Upper lobe of left lung (tissue), 6 donors: ENCODE measurements around the gene GLCE. TPM values are rescaled to one million over a fixed set of nuclear protein-coding genes. Genes with fewer than 3 reads are reported as not detected.

Experiments used
- ATAC-seq, 2 donors: fragments of 200-7000 bp; cut with Tn5 transposase; one replicate each; pipeline ENCODE4 v1.9.1; 2022; ENCODE audit warnings: mild to moderate bottlenecking in 2 of 2, moderate library complexity in 2 of 2; ENCODE audit not compliant: low FRiP score in 2 of 2
- DNase-seq, 2 donors: peaks; one replicate each; pipeline ENCODE4 v3.0.0-alpha.2; 2019 to 2020
- H3K27ac ChIP-seq, 4 donors: fragments of 200-600 bp; sonication (generic); one replicate each; pipeline ENCODE4 v1.5.1; 2016 to 2019
- H3K27me3 ChIP-seq, 4 donors: fragments of 200-600 bp; sonication (generic); one replicate each; pipeline ENCODE4 v1.5.1; 2017 to 2019
- H3K36me3 ChIP-seq, 4 donors: fragments of 200-600 bp; sonication (generic); one replicate each; pipeline ENCODE4 v1.5.1; 2016 to 2019
- H3K4me1 ChIP-seq, 4 donors: fragments of 200-600 bp; sonication (generic); one replicate each; pipeline ENCODE4 v1.5.1; 2018 to 2019
- H3K4me3 ChIP-seq, 4 donors: fragments of 200-600 bp; sonication (generic); one replicate each; pipeline ENCODE4 v1.5.1; 2017 to 2019; ENCODE audit warnings: mild to moderate bottlenecking in 2 of 4, moderate library complexity in 1 of 4
- H3K9me3 ChIP-seq, 4 donors: fragments of 200-600 bp; sonication (generic); one replicate each; pipeline ENCODE4 v1.5.1; 2018 to 2019
- EP300 ChIP-seq, 4 donors: sonication (generic); formaldehyde crosslinking; IDR thresholded peaks; one replicate each; pipeline ENCODE4 v1.5.1; 2017; ENCODE audit warnings: antibody characterized with exemption in 4 of 4, control low read depth in 2 of 4
- POLR2A ChIP-seq, 4 donors: fragments of 450-650 bp; IDR thresholded peaks; one replicate each; pipeline ENCODE4 v1.5.1; 2016 to 2017; ENCODE audit warnings: antibody characterized with exemption in 4 of 4, mild to moderate bottlenecking in 2 of 4
- POLR2AphosphoS5 ChIP-seq, 2 donors: sonication (generic); formaldehyde crosslinking; IDR thresholded peaks; one replicate each; pipeline ENCODE4 v1.5.1; 2017; ENCODE audit warnings: antibody characterized with exemption in 2 of 2
- WGBS, 2 donors: methylation state at CpG; one replicate each; pipeline ENCODE4 v1.1.5; 2017 to 2018; 5-methylcytosine and 5-hydroxymethylcytosine counted together
- total RNA-seq, 6 donors: library from RNA; depleted of rRNA in 4 of 6; stranded (reverse); fragments of >200 nt in 4 of 6; gene quantifications; one replicate each; pipeline versions ENCODE4 v1.1.0 to v1.2.1, GENCODE V29; 2016 to 2021
- TF ChIP-seq, protein P1 (sequence below), 6 experiments: fragments of 450-650 bp in 4 of 6; fragments of 200-600 bp in 2 of 6; sonication (generic) in 2 of 6; IDR thresholded peaks; one replicate each; pipeline ENCODE4 v1.5.1; 2016 to 2019; ENCODE audit warnings: antibody characterized with exemption in 6 of 6
- donor health status: DM: no; HTN: no; CAD: no; lungs with moderate emphysema.
- donor health status: DM: no; HTN: yes; CAD: no; lungs with severe emphysema.

The GLCE gene
- total RNA-seq, 6 donors from 2014 or later, result 12.5 to 24.8 (median 17.2) TPM

DNA sequence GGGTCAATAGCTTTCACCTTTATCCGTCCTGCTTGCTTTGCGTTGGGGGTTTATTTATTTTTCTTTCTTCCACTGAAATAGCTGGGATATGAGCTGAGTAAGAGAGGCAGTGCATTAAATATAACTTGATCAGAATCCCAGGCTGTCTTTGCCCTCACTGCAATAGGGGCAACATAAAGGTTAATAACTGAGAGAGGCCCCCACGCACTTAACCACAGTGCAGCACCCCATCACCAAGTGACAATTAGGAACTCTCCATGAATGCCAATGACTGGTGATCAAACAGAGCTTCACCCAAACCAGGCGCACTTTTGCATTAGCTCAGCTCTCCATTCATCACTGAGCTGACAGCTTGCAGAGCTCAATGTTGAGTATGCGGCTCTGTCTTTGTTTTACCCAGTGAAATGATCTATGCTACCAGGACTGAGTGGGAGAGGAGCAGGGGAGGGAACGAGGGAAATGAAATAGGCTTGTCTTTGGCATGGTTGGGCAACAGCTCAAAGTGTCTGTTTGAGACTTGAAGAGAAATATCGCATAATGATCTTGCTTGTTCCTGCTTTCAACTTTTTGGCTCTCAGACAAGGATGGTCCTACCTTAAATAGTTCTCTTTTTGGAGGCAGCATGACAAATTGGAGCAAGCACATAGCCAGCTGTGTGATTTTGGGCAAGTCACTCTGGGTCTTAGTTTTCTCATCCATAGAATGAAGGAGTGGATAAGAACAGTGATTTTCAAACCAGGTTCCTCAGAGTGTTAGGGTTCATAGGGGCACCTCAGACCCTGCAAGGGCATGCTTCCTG is 14.5 kb upstream of the GLCE start:
- TF ChIP-seq, protein P1, sequence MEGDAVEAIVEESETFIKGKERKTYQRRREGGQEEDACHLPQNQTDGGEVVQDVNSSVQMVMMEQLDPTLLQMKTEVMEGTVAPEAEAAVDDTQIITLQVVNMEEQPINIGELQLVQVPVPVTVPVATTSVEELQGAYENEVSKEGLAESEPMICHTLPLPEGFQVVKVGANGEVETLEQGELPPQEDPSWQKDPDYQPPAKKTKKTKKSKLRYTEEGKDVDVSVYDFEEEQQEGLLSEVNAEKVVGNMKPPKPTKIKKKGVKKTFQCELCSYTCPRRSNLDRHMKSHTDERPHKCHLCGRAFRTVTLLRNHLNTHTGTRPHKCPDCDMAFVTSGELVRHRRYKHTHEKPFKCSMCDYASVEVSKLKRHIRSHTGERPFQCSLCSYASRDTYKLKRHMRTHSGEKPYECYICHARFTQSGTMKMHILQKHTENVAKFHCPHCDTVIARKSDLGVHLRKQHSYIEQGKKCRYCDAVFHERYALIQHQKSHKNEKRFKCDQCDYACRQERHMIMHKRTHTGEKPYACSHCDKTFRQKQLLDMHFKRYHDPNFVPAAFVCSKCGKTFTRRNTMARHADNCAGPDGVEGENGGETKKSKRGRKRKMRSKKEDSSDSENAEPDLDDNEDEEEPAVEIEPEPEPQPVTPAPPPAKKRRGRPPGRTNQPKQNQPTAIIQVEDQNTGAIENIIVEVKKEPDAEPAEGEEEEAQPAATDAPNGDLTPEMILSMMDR (IDR thresholded peaks at IDR 0.05), result no peak
- TF ChIP-seq POLR2A (IDR thresholded peaks at IDR 0.05), result no peak
- TF ChIP-seq POLR2AphosphoS5 (IDR thresholded peaks at IDR 0.05), result no peak
- TF ChIP-seq EP300 (IDR thresholded peaks at IDR 0.05), result no peak
- WGBS, 2 donors, result 58 to 63% methylated on average over 7 of the region's 7 CpGs
- DNase-seq, result no peak

DNA sequence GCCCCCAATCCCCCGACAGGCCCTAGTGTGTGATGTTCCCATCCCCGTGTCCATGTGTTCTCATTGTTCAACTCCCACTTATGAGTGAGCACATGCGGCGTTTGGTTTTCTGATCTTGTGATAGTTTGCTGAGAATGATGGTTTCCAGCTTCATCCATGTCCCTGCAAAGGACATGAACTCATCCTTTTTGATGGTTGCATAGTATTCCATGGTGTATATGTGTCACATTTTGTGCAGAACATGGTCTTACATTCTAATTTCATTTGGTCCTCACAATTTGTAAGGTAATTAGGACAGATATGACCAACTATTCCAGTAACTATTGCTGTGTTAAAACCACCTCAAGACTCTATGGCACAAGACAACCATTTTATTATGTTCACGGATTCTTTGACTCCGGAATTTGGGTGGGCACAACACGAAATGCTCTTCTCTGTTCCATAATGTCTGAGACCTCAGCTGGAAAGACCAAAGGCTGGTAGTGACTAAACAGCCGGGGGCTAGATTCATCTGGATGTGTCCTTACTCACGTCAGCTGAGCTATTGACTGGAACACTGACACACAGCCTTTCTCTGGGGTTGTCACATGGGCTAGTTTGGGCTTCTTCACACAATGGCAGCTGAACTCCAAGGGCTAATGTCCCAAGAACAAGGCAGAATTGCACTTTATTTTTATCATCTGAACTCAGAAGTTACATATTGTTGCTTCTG is 13.6 kb upstream of the GLCE start:
- H3K36me3 ChIP-seq, result no peaks in the 10 kb centered on the region
- ATAC-seq, result no peak
- WGBS, 2 donors, result 92 to 96% methylated on average over 9 of the region's 9 CpGs
- H3K27me3 ChIP-seq, result no peaks in the 10 kb centered on the region
- H3K4me3 ChIP-seq, result no peak overlapping the region
- DNase-seq, result no peak
- H3K9me3 ChIP-seq, result no peaks in the 10 kb centered on the region
- H3K4me1 ChIP-seq, result no peaks in the 10 kb centered on the region
- no peak overlapping the region for H3K27ac ChIP-seq
- TF ChIP-seq EP300 (IDR thresholded peaks at IDR 0.05), result no peak
- no peak for TF ChIP-seq POLR2A (IDR thresholded peaks at IDR 0.05)
- TF ChIP-seq POLR2AphosphoS5 (IDR thresholded peaks at IDR 0.05), result no peak
- TF ChIP-seq, protein P1 (IDR thresholded peaks at IDR 0.05), result no peak

More for the DNA sequence above, 14.5 kb upstream of the GLCE start:
- H3K4me3 ChIP-seq, result no peak overlapping the region
- H3K27ac ChIP-seq, result no peak overlapping the region
- H3K4me1 ChIP-seq, result no peaks in the 10 kb centered on the region
- no peak for ATAC-seq
- H3K9me3 ChIP-seq, result no peaks in the 10 kb centered on the region
- no peaks in the 10 kb centered on the region for H3K27me3 ChIP-seq
- H3K36me3 ChIP-seq, result no peaks in the 10 kb centered on the region

DNA sequence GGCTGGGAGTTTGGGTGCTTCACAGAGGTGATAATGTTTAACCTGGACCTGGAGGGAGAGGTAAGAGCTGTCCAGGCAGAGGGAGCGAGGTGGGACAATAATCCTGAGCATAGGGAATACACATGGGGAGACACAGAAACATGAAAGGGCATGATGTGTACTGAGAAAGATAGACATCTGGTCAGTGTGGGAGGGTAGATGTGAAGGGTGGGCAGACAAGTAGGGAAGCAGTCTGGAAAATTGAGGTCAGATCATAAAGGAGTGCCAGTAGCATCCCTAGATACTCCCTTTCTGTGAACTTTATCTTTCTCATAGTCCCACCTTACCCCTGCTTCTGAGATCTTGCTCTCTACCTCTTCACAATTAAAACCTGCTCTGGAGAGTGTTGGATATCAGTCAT is 12.0 kb upstream of the GLCE start:
- Histone ChIP-seq H3K9me3 (no peaks in the 10 kb centered on the region), H3K4me1 (no peaks in the 10 kb centered on the region), H3K27me3 (no peaks in the 10 kb centered on the region), H3K36me3 (no peaks in the 10 kb centered on the region), H3K27ac (no peak overlapping the region), H3K4me3 (no peak overlapping the region)
- TF ChIP-seq EP300 (IDR thresholded peaks at IDR 0.05) (no peak), POLR2A (IDR thresholded peaks at IDR 0.05) (no peak), POLR2AphosphoS5 (IDR thresholded peaks at IDR 0.05) (no peak)
- TF ChIP-seq, protein P1 (IDR thresholded peaks at IDR 0.05), result no peak
- ATAC-seq, result no peak
- DNase-seq, result no peak
- WGBS, 2 donors, result 0% methylated on average over 1 of the region's 1 CpG; no CpG with 5 or more reads in 1 of the 2 donors

DNA sequence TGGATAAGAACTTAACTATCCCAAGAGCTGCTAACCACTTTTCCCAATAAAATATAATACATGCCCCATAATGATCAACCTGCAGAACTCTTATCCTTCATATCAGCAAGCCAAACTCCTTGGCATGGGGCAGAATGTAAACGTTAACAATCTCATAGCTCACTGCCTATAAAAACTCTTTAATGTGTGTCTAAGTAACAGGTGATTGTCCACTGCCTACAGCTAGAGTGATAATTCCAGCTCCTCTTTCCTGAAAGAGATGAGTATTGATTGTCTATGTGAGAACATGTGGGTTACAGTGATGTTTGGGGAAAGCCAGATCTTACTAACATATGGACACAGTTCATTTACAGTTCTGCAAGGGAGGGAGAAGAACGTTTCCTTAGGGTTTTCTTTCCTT is 11.3 kb upstream of the GLCE start:
- TF ChIP-seq POLR2AphosphoS5 (IDR thresholded peaks at IDR 0.05) (no peak), POLR2A (IDR thresholded peaks at IDR 0.05) (no peak), EP300 (IDR thresholded peaks at IDR 0.05) (no peak)
- TF ChIP-seq, protein P1 (IDR thresholded peaks at IDR 0.05), result no peak
- Histone ChIP-seq H3K4me3 (no peak overlapping the region), H3K9me3 (no peaks in the 10 kb centered on the region), H3K27ac (no peak overlapping the region), H3K27me3 (no peaks in the 10 kb centered on the region), H3K36me3 (no peaks in the 10 kb centered on the region), H3K4me1 (no peaks in the 10 kb centered on the region)
- no peak for ATAC-seq
- no peak for DNase-seq
- WGBS, 2 donors, result 64 to 71% methylated on average over 2 of the region's 2 CpGs
